Hepatocyte (in vitro differentiated cells): ENCODE results near the gene PMEPA1. TPM values are rescaled to one million over a fixed set of nuclear protein-coding genes. Genes with fewer than 3 reads are reported as not detected.

ENCODE experiments used
- DNase-seq: peaks from one replicate; pipeline ENCODE4 v3.0.0-alpha.2; 2016; ENCODE audit warnings: low spot score
- H2AFZ ChIP-seq: fragments of 200-600 bp; sonication (generic); 2 replicates; pipeline ENCODE4 v1.6.0; 2016; ENCODE audit warnings: antibody characterized with exemption, mild to moderate bottlenecking
- H3K27ac ChIP-seq: fragments of 200-600 bp; sonication (generic); 2 replicates; pipeline ENCODE4 v1.5.1; 2016; ENCODE audit warnings: mild to moderate bottlenecking
- H3K27me3 ChIP-seq: fragments of 200-600 bp; sonication (generic); 2 replicates; pipeline ENCODE4 v1.6.1; 2016
- H3K36me3 ChIP-seq: fragments of 200-600 bp; sonication (generic); replicated peaks from 2 replicates; pipeline ENCODE4 v1.5.1; 2016; ENCODE audit warnings: low read depth; ENCODE audit not compliant: insufficient read depth
- H3K4me1 ChIP-seq: fragments of 200-600 bp; sonication (generic); 2 replicates; pipeline ENCODE4 v1.5.1; 2016; ENCODE audit warnings: mild to moderate bottlenecking, moderate library complexity; ENCODE audit not compliant: insufficient read depth
- H3K4me2 ChIP-seq: fragments of 200-600 bp; sonication (generic); 2 replicates; pipeline ENCODE4 v1.6.0; 2016
- H3K4me3 ChIP-seq: fragments of 200-600 bp; sonication (generic); 2 replicates; pipeline ENCODE4 v1.5.1; 2016; ENCODE audit warnings: mild to moderate bottlenecking
- H3K79me2 ChIP-seq: fragments of 200-600 bp; sonication (generic); 2 replicates; pipeline ENCODE4 v1.6.0; 2017; ENCODE audit warnings: mild to moderate bottlenecking
- H3K9me2 ChIP-seq: fragments of 200-600 bp; sonication (generic); replicated peaks from 2 replicates; pipeline ENCODE4 v1.6.0; 2017; ENCODE audit warnings: mild to moderate bottlenecking; ENCODE audit not compliant: insufficient read depth
- H3K9me3 ChIP-seq: fragments of 200-600 bp; sonication (generic); 2 replicates; pipeline ENCODE4 v1.5.1; 2016; ENCODE audit warnings: low read depth, mild to moderate bottlenecking
- H4K20me1 ChIP-seq: fragments of 200-600 bp; sonication (generic); 2 replicates; pipeline ENCODE4 v1.6.0; 2016; ENCODE audit warnings: mild to moderate bottlenecking; ENCODE audit not compliant: insufficient read depth, poor library complexity, severe bottlenecking
- CTCF ChIP-seq: fragments of 200-600 bp; sonication (generic); IDR thresholded peaks from 2 replicates; pipeline ENCODE4 v1.5.1; 2016; ENCODE audit warnings: antibody characterized with exemption, mild to moderate bottlenecking; ENCODE audit not compliant: poor library complexity
- EZH2 ChIP-seq: fragments of 200-600 bp; sonication (generic); IDR thresholded peaks from 2 replicates; pipeline ENCODE4 v1.6.1; 2016; ENCODE audit warnings: antibody characterized with exemption, mild to moderate bottlenecking, borderline replicate concordance
- EZH2phosphoT487 ChIP-seq: fragments of 200-600 bp; sonication (generic); IDR thresholded peaks from one replicate; pipeline ENCODE4 v1.6.1; 2018; ENCODE audit warnings: antibody characterized with exemption, mild to moderate bottlenecking, low read depth, moderate library complexity; ENCODE audit not compliant: unreplicated experiment, severe bottlenecking
- WGBS: methylation state at CpG from one replicate; pipeline ENCODE4 v1.1.6; 2016; ENCODE audit warnings: low lambda C conversion rate; ENCODE audit errors: missing lambda C conversion rate; 5-methylcytosine and 5-hydroxymethylcytosine counted together
- polyA plus RNA-seq: library from polyadenylated mRNA; unstranded; fragments of >200 nt; fragmentation: Nextera tagmentation; extraction: Ambion mirVana; gene quantifications from 2 replicates; pipeline ENCODE4 v1.2.1, GENCODE V29; 2016
- total RNA-seq: library from RNA; depleted of rRNA; stranded (reverse); fragments of >200 nt; gene quantifications from 2 replicates; pipeline ENCODE4 v1.2.3, GENCODE V29; 2014

The PMEPA1 gene
- total and polyA plus RNA-seq, 2 experiments from 2014 or later: 6.8 to 40.3 TPM

GRCh38 chr20:57672164-57672563 is 37.7 kb downstream of the PMEPA1 start:
- no peak for DNase-seq
- Histone ChIP-seq H2AFZ (no peak overlapping the region), H3K36me3 (no peaks in the 10 kb centered on the region), H3K4me3 (no peak overlapping the region), H3K4me1 (no peaks in the 10 kb centered on the region), H3K27ac (no peak overlapping the region), H4K20me1 (peaks cover 23% of the 10 kb centered on the region), H3K27me3 (no peaks in the 10 kb centered on the region), H3K79me2 (peaks cover 41% of the 10 kb centered on the region), H3K9me3 (no peaks in the 10 kb centered on the region), H3K4me2 (no peak overlapping the region), H3K9me2 (no peaks in the 10 kb centered on the region)
- no peak for TF ChIP-seq EZH2phosphoT487
- TF ChIP-seq EZH2: no peak
- no peak for TF ChIP-seq CTCF
- WGBS: 69% methylated on average over 26 of the region's 26 CpGs

GRCh38 chr20:57671662-57672061 is 38.2 kb downstream of the PMEPA1 start:
- TF ChIP-seq EZH2phosphoT487 (no peak), CTCF (no peak), EZH2 (no peak)
- no peaks in the 10 kb centered on the region for H3K9me3 ChIP-seq
- H4K20me1 ChIP-seq: peaks cover 24% of the 10 kb centered on the region
- H2AFZ ChIP-seq: no peak overlapping the region
- H3K4me3 ChIP-seq: no peak overlapping the region
- no peaks in the 10 kb centered on the region for H3K36me3 ChIP-seq
- peaks cover 41% of the 10 kb centered on the region for H3K79me2 ChIP-seq
- H3K4me2 ChIP-seq: no peak overlapping the region
- H3K27ac ChIP-seq: no peak overlapping the region
- H3K27me3 ChIP-seq: no peaks in the 10 kb centered on the region
- no peaks in the 10 kb centered on the region for H3K4me1 ChIP-seq
- WGBS: 82% methylated on average over 4 of the region's 4 CpGs
- no peaks in the 10 kb centered on the region for H3K9me2 ChIP-seq
- DNase-seq: no peak

GRCh38 chr20:57671072-57671391 is 38.8 kb downstream of the PMEPA1 start:
- Histone ChIP-seq H3K36me3 (no peaks in the 10 kb centered on the region), H3K79me2 (peaks cover 37% of the 10 kb centered on the region), H4K20me1 (peaks cover 24% of the 10 kb centered on the region), H3K4me2 (no peak overlapping the region), H2AFZ (no peak overlapping the region), H3K27ac (no peak overlapping the region), H3K9me3 (no peaks in the 10 kb centered on the region), H3K27me3 (no peaks in the 10 kb centered on the region), H3K4me3 (no peak overlapping the region), H3K4me1 (no peaks in the 10 kb centered on the region), H3K9me2 (no peaks in the 10 kb centered on the region)
- 87% methylated on average over 10 of the region's 10 CpGs for WGBS
- TF ChIP-seq CTCF: no peak
- no peak for TF ChIP-seq EZH2
- no peak for TF ChIP-seq EZH2phosphoT487
- no peak for DNase-seq

- H3K79me2 ChIP-seq: peaks cover 31% of the 10 kb centered on the region
- no peak overlapping the region for H3K4me2 ChIP-seq
- peaks cover 24% of the 10 kb centered on the region for H4K20me1 ChIP-seq
- no peaks in the 10 kb centered on the region for H3K9me2 ChIP-seq
- H3K27me3 ChIP-seq: no peaks in the 10 kb centered on the region
- no peak overlapping the region for H2AFZ ChIP-seq
- TF ChIP-seq EZH2phosphoT487 (no peak), CTCF (no peak), EZH2 (no peak)
- DNase-seq: no peak
- H3K4me3 ChIP-seq: no peak overlapping the region
- no peaks in the 10 kb centered on the region for H3K4me1 ChIP-seq
- no peaks in the 10 kb centered on the region for H3K36me3 ChIP-seq
- no peak overlapping the region for H3K27ac ChIP-seq
- WGBS: 92% methylated on average over 21 of the region's 21 CpGs
- H3K9me3 ChIP-seq: no peaks in the 10 kb centered on the region
These were observed 39.3 kb downstream of the PMEPA1 start for GRCh38 chr20:57670288-57671071.
